ENCODE results near the gene LOC101059915.

- TF ChIP-seq ZSCAN4 (tag by site-specific recombination; IDR thresholded peaks at IDR 0.05) (no peak), ZNF302 (tag by site-specific recombination; IDR thresholded peaks at IDR 0.05; ENCODE audit: low read depth) (no peak), CTCF (tag by site-specific recombination; IDR thresholded peaks at IDR 0.05) (no peak), ATF2 (tag by site-specific recombination; IDR thresholded peaks at IDR 0.05; ENCODE audit: low read depth) (no peak), WT1 (tag by site-specific recombination; IDR thresholded peaks at IDR 0.05) (no peak), ZNF660 (tag by site-specific recombination; IDR thresholded peaks at IDR 0.05) (no peak), ZNF2 (tag by site-specific recombination; IDR thresholded peaks at IDR 0.05) (no peak), ZBTB48 (tag by site-specific recombination; IDR thresholded peaks at IDR 0.05) (no peak), PBX3 (CRISPR knock-in tag; IDR thresholded peaks at IDR 0.05) (no peak), ZBTB8A (tag by site-specific recombination; IDR thresholded peaks at IDR 0.05) (no peak)
Observed at GRCh38 chrX:71671043-71671780, 3.9 kb downstream of the LOC101059915 start.

Data from HEK293 (cell line).